Caco-2 (cell line): ENCODE data around the gene TREML1. TPM values are rescaled to one million over a fixed set of nuclear protein-coding genes. Genes with fewer than 3 reads are reported as not detected.

Experiments used
- BruUV-seq: library from RNA; stranded (reverse); fragments of 400-500 nt; replicated peaks from 2 replicates; lab custom pipeline; 2021; lab: Mats Ljungman, UMichigan
- CTCF ChIA-PET: fragments of 300-600 bp; sonication (Branson Sonifier 250); formaldehyde crosslinking; loops from one replicate; lab custom pipeline; 2022; ENCODE audit warnings: antibody characterized with exemption; lab: Charles Lee
- POLR2A ChIA-PET: fragments of 300-600 bp; sonication (Branson Sonifier 250); formaldehyde crosslinking; loops from one replicate; lab custom pipeline; 2022; ENCODE audit warnings: antibody characterized with exemption; lab: Charles Lee
- DNase-seq, 2 experiments: peaks; one replicate each; pipeline versions ENCODE4 v3.0.0 to v3.0.0-alpha.2; 2020 to 2022
- H3K27me3 ChIP-seq: replicated peaks from 2 replicates; pipeline ENCODE4 v1.6.0; 2011; ENCODE audit warnings: low read length; ENCODE audit not compliant: control insufficient read depth, insufficient read depth
- H3K36me3 ChIP-seq: 2 replicates; pipeline ENCODE4 v1.5.1; 2011; ENCODE audit warnings: low read length; ENCODE audit not compliant: control insufficient read depth, insufficient read depth
- H3K4me1 ChIP-seq: fragments of 250-450 bp; sonication (Bioruptor Pico); 2 replicates; pipeline ENCODE4 v1.5.1; 2020; ENCODE audit warnings: mild to moderate bottlenecking
- H3K4me3 ChIP-seq: 2 replicates; pipeline ENCODE4 v1.5.1; 2011; ENCODE audit warnings: low read depth, mild to moderate bottlenecking, control low read depth, low read length
- H3K9me3 ChIP-seq: fragments of 250-450 bp; sonication (Bioruptor Pico); 2 replicates; pipeline ENCODE4 v1.5.1; 2020; ENCODE audit warnings: mild to moderate bottlenecking, moderate library complexity
- H3K27ac Mint-ChIP-seq: one replicate; pipeline ENCODE4 v1.8.0; 2022; ENCODE audit warnings: mixed read lengths; ENCODE audit not compliant: unreplicated experiment
- H3K27me3 Mint-ChIP-seq: one replicate; pipeline ENCODE4 v1.8.0; 2022; ENCODE audit warnings: mixed read lengths; ENCODE audit not compliant: insufficient read depth, unreplicated experiment
- H3K36me3 Mint-ChIP-seq: one replicate; pipeline ENCODE4 v1.8.0; 2022; ENCODE audit warnings: mild to moderate bottlenecking, mixed read lengths; ENCODE audit not compliant: insufficient read depth, unreplicated experiment
- H3K4me1 Mint-ChIP-seq: one replicate; pipeline ENCODE4 v1.8.0; 2022; ENCODE audit warnings: low read depth, mixed read lengths; ENCODE audit not compliant: unreplicated experiment
- H3K4me3 Mint-ChIP-seq: one replicate; pipeline ENCODE4 v1.8.0; 2022; ENCODE audit warnings: mild to moderate bottlenecking, moderate library complexity, mixed read lengths; ENCODE audit not compliant: unreplicated experiment
- H3K9me3 Mint-ChIP-seq: one replicate; pipeline ENCODE4 v1.8.0; 2022; ENCODE audit warnings: mixed read lengths; ENCODE audit not compliant: unreplicated experiment
- intact Hi-C: fragments of 100-400 bp; cut with micrococcal nuclease; formaldehyde crosslinking; loops from one replicate; pipeline ENCODE4 v1.10.0; 2022; ENCODE audit not compliant: unreplicated experiment
- total RNA-seq: library from RNA; stranded (reverse); gene quantifications from 2 replicates; pipeline ENCODE4 v1.2.3, GENCODE V29; 2022
- TF ChIP-seq, protein P1 (sequence below), 2 experiments: fragments of 200-600 bp in 1 of 2; IDR thresholded peaks; 1 replicate in 1 of 2; 2 replicates in 1 of 2; pipeline versions ENCODE4 v1.5.1 to v1.8.0; 2011 to 2022; ENCODE audit warnings: antibody characterized with exemption in 1 of 2, control low read depth in 1 of 2, inconsistent platforms in 1 of 2, low read depth in 1 of 2, low read length in 1 of 2, mild to moderate bottlenecking in 1 of 2, moderate library complexity in 1 of 2; ENCODE audit not compliant: insufficient read depth in 1 of 2, severe bottlenecking in 1 of 2, unreplicated experiment in 1 of 2

The TREML1 gene
- total RNA-seq, 1 experiment from 2014 or later: not detected

- no peaks in the 10 kb centered on the region for H3K4me1 ChIP-seq
- ChIA-PET POLR2A (no interaction called here), CTCF (no interaction called here)
- H3K36me3 ChIP-seq: no peaks in the 10 kb centered on the region
- no peaks in the 10 kb centered on the region for H3K9me3 Mint-ChIP-seq
- no TSS peak for BruUV-seq
- H3K27ac Mint-ChIP-seq: no peak overlapping the region
- no peak overlapping the region for H3K4me3 Mint-ChIP-seq
- TF ChIP-seq, protein P1, sequence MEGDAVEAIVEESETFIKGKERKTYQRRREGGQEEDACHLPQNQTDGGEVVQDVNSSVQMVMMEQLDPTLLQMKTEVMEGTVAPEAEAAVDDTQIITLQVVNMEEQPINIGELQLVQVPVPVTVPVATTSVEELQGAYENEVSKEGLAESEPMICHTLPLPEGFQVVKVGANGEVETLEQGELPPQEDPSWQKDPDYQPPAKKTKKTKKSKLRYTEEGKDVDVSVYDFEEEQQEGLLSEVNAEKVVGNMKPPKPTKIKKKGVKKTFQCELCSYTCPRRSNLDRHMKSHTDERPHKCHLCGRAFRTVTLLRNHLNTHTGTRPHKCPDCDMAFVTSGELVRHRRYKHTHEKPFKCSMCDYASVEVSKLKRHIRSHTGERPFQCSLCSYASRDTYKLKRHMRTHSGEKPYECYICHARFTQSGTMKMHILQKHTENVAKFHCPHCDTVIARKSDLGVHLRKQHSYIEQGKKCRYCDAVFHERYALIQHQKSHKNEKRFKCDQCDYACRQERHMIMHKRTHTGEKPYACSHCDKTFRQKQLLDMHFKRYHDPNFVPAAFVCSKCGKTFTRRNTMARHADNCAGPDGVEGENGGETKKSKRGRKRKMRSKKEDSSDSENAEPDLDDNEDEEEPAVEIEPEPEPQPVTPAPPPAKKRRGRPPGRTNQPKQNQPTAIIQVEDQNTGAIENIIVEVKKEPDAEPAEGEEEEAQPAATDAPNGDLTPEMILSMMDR (IDR thresholded peaks at IDR 0.05; ENCODE audit: insufficient read depth in 1 of 2, low read depth in 1 of 2, low read length in 1 of 2, severe bottlenecking in 1 of 2, unreplicated experiment in 1 of 2): no peak
- no peak overlapping the region for H3K4me3 ChIP-seq
- no peaks in the 10 kb centered on the region for H3K36me3 Mint-ChIP-seq
- no peak for DNase-seq
- no peaks in the 10 kb centered on the region for H3K27me3 ChIP-seq
- intact Hi-C loops: no loop called here
- H3K27me3 Mint-ChIP-seq: peaks cover 11% of the 10 kb centered on the region
- H3K9me3 ChIP-seq: no peaks in the 10 kb centered on the region
- H3K4me1 Mint-ChIP-seq: no peaks in the 10 kb centered on the region
Measured at GRCh38 chr6:41179163-41179562, 25.0 kb upstream of the TREML1 start.

DNA sequence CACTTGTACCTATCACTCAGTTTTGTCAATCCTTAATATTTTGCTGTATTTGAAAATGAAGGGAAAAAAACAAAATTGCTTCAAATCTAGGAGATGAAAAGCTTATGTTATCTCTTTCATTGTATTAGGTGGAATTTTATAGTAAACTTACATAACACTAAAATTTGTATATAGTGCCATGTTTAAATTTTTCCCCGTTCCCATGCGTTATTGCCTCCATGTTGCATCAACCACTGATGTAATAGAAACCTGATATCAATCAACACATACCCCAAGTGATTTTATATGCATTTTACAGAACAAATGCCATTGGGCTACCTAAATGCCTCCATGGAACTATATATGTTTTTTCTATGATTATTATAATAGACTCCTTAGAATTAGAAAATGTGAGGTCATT, 23.5 kb upstream of the TREML1 start:
- ChIA-PET POLR2A (no interaction called here), CTCF (interaction anchor here (1.2 kb wide), 1 partner anchor 143 kb away, joined by 3 read pairs; no protein-coding TSS in a partner anchor)
- Mint-ChIP-seq H3K27ac (no peak overlapping the region), H3K9me3 (no peaks in the 10 kb centered on the region), H3K36me3 (no peaks in the 10 kb centered on the region), H3K4me1 (no peaks in the 10 kb centered on the region), H3K27me3 (peaks cover 11% of the 10 kb centered on the region), H3K4me3 (no peak overlapping the region)
- no peak for DNase-seq
- BruUV-seq: no TSS peak
- Histone ChIP-seq H3K27me3 (no peaks in the 10 kb centered on the region), H3K4me1 (no peaks in the 10 kb centered on the region), H3K36me3 (no peaks in the 10 kb centered on the region), H3K9me3 (no peaks in the 10 kb centered on the region), H3K4me3 (no peak overlapping the region)
- intact Hi-C loops: no loop called here
- TF ChIP-seq, protein P1 (IDR thresholded peaks at IDR 0.05; ENCODE audit: insufficient read depth in 1 of 2, low read depth in 1 of 2, low read length in 1 of 2, severe bottlenecking in 1 of 2, unreplicated experiment in 1 of 2): no peak

- intact Hi-C loops: no loop called here
- H3K36me3 Mint-ChIP-seq: no peaks in the 10 kb centered on the region
- no TSS peak for BruUV-seq
Measured at GRCh38 chr6:41177287-41177686, 23.1 kb upstream of the TREML1 start.

More at GRCh38 chr6:41177287-41177686, 23.1 kb upstream of the TREML1 start:
- ChIA-PET POLR2A (no interaction called here), CTCF (interaction anchor here (0.7 to 1.2 kb wide), 2 partner anchors 105 to 143 kb away, joined by 3 read pairs; partner anchors contain the start of gene OARD1)
- H3K4me3 ChIP-seq: no peak overlapping the region
- Mint-ChIP-seq H3K4me1 (no peaks in the 10 kb centered on the region), H3K27ac (no peak overlapping the region), H3K4me3 (no peak overlapping the region), H3K9me3 (no peaks in the 10 kb centered on the region), H3K27me3 (peaks cover 11% of the 10 kb centered on the region)
- TF ChIP-seq, protein P1 (IDR thresholded peaks at IDR 0.05; ENCODE audit: insufficient read depth in 1 of 2, low read depth in 1 of 2, low read length in 1 of 2, severe bottlenecking in 1 of 2, unreplicated experiment in 1 of 2): no peak
- no peaks in the 10 kb centered on the region for H3K27me3 ChIP-seq
- no peaks in the 10 kb centered on the region for H3K36me3 ChIP-seq
- H3K4me1 ChIP-seq: no peaks in the 10 kb centered on the region
- H3K9me3 ChIP-seq: no peaks in the 10 kb centered on the region
- no peak for DNase-seq
